GM19438 (cell line): ENCODE results near the gene CLEC1A.

Experiments
- ATAC-seq: cut with Tn5 transposase; IDR thresholded peaks from one replicate; pipeline ENCODE4 v1.9.1; 2021; ENCODE audit warnings: low read depth; ENCODE audit not compliant: unreplicated experiment

Gene CLEC1A

GRCh38 chr12:10098791-10099190, at the start of gene CLEC1A:
TSS of gene CLEC1A (minus strand) at chr12:10098985. CDS start at chr12:10098922, 63 bp downstream.
- no peak for ATAC-seq

- no peak for ATAC-seq
Measured at GRCh38 chr12:10147714-10148403, 49.1 kb upstream of the CLEC1A start.

- ATAC-seq = no peak
Measured at GRCh38 chr12:10142976-10143589, 44.3 kb upstream of the CLEC1A start.

GRCh38 chr12:10140001-10140400, 41.2 kb upstream of the CLEC1A start:
- ATAC-seq = no peak

- no peak for ATAC-seq
Measured at GRCh38 chr12:10136637-10137205, 37.9 kb upstream of the CLEC1A start.

GRCh38 chr12:10135126-10135525, 36.3 kb upstream of the CLEC1A start:
- no peak for ATAC-seq

- no peak for ATAC-seq
Measured at GRCh38 chr12:10132850-10133370, 34.1 kb upstream of the CLEC1A start.

- ATAC-seq = no peak
Measured at GRCh38 chr12:10131111-10131690, 32.4 kb upstream of the CLEC1A start.

GRCh38 chr12:10130042-10130441, 31.3 kb upstream of the CLEC1A start, which contains the start of gene CLEC7A:
TSS of gene CLEC7A (minus strand) at chr12:10130199. CDS start at chr12:10130082, 117 bp downstream.
- ATAC-seq = peak; percentile 86

- ATAC-seq = no peak
Measured at GRCh38 chr12:10128687-10129086, 29.9 kb upstream of the CLEC1A start.

GRCh38 chr12:10126413-10126812, 27.6 kb upstream of the CLEC1A start:
- no peak for ATAC-seq

- ATAC-seq = no peak
Measured at GRCh38 chr12:10122689-10123088, 23.9 kb upstream of the CLEC1A start.

- no peak for ATAC-seq
Measured at GRCh38 chr12:10121278-10121677, 22.5 kb upstream of the CLEC1A start.

- ATAC-seq = no peak
Measured at GRCh38 chr12:10119066-10119465, 20.3 kb upstream of the CLEC1A start.

- ATAC-seq = no peak
Measured at GRCh38 chr12:10115890-10116289, 17.1 kb upstream of the CLEC1A start.

GRCh38 chr12:10115311-10115710, 16.5 kb upstream of the CLEC1A start:
- ATAC-seq = no peak

GRCh38 chr12:10113920-10114319, 15.1 kb upstream of the CLEC1A start:
- ATAC-seq = no peak

- no peak for ATAC-seq
Measured at GRCh38 chr12:10113075-10113474, 14.3 kb upstream of the CLEC1A start.

GRCh38 chr12:10111451-10111850, 12.7 kb upstream of the CLEC1A start:
- ATAC-seq = no peak

- ATAC-seq = no peak
Measured at GRCh38 chr12:10110256-10110844, 11.6 kb upstream of the CLEC1A start.

GRCh38 chr12:10102322-10102721, 3.5 kb upstream of the CLEC1A start:
- no peak for ATAC-seq
